Peyer's patch (tissue), 4 donors: ENCODE results near the gene VAT1.

Experiments
- CTCF ChIP-seq, 6 experiments: fragments of 450-650 bp in 4 of 6; fragments of 200-600 bp in 2 of 6; sonication (generic) in 1 of 6; IDR thresholded peaks; one replicate each; pipeline ENCODE4 v1.5.1; 2017 to 2019; ENCODE audit warnings: antibody characterized with exemption in 6 of 6, mild to moderate bottlenecking in 3 of 6, moderate library complexity in 1 of 6
- POLR2A ChIP-seq, 2 donors: fragments of 450-650 bp; IDR thresholded peaks; one replicate each; pipeline ENCODE4 v1.5.1; 2017; ENCODE audit warnings: antibody characterized with exemption in 2 of 2, mild to moderate bottlenecking in 2 of 2, moderate library complexity in 2 of 2

DNA sequence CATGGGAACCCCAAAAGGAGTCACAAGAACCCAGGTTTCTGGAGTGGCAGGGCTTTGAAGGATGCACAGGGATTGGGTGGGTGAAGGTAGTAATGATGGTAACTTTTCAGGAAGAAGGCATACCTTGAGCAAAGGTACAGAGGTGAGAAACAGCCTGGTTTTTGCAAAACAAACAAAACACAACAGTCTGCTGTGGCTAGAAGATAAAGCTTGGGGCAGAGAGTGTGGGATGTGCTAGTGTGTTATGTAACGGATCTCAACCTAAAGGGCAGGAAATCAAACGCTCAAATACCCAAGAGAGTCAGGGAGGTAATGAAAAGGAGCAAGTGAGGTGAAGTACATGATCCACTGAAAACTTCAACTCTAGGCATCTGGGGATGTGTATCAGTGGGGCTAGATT, 46.9 kb downstream of the VAT1 start:
- TF ChIP-seq CTCF (IDR thresholded peaks at IDR 0.05) (no peak), POLR2A (IDR thresholded peaks at IDR 0.05) (no peak)
